GM12878 (cell line): ENCODE results near the gene DNAJA1. TPM values are rescaled to one million over a fixed set of nuclear protein-coding genes. Genes with fewer than 3 reads are reported as not detected.

Source experiments
- ATAC-seq: fragments of 200-7000 bp; cut with Tn5 transposase; 3 replicates; pipeline ENCODE4 v1.9.1; 2020; ENCODE audit warnings: mild to moderate bottlenecking, moderate library complexity
- BruUV-seq: library from RNA; stranded (reverse); fragments of 400-500 nt; replicated peaks from 2 replicates; lab custom pipeline; 2021; lab: Mats Ljungman, UMichigan
- CTCF ChIA-PET: fragments of 300-600 bp; sonication (Branson Sonifier 250); formaldehyde crosslinking; extraction: SDS; loops from one replicate; lab custom pipeline; 2021; ENCODE audit warnings: inconsistent platforms; lab: Yijun Ruan, JAX
- POLR2A ChIA-PET: fragments of 350-600 bp; formaldehyde crosslinking; extraction: SDS; loops from one replicate; lab custom pipeline; 2021; ENCODE audit warnings: inconsistent platforms; lab: Charles Lee
- RAD21 ChIA-PET: fragments of 300-600 bp; sonication (Branson Sonifier 250); formaldehyde crosslinking; loops from one replicate; lab custom pipeline; 2023; ENCODE audit warnings: antibody characterized with exemption; ENCODE audit not compliant: unreplicated experiment; lab: Charles Lee
- SMC1A ChIA-PET: fragments of 300-600 bp; sonication (Branson Sonifier 250); formaldehyde crosslinking; loops from one replicate; lab custom pipeline; 2023; ENCODE audit not compliant: unreplicated experiment, uncharacterized antibody; lab: Charles Lee
- DNase-seq: peaks from one replicate; pipeline ENCODE4 v3.0.0-alpha.2; 2011; ENCODE audit warnings: low read depth, low spot score
- FAIRE-seq: peaks from 3 replicates; lab custom pipeline; 2011; peaks lifted over from hg19 to GRCh38; lab: Jason Lieb, UNC
- H2AFZ ChIP-seq: 2 replicates; pipeline ENCODE4 v1.6.0; 2011; ENCODE audit warnings: low read depth, low read length, control low read depth; ENCODE audit not compliant: control insufficient read depth
- H3K27ac ChIP-seq: 2 replicates; pipeline ENCODE4 v1.5.1; 2011; ENCODE audit warnings: control low read depth; ENCODE audit not compliant: control insufficient read depth, insufficient read depth
- H3K27me3 ChIP-seq, 2 experiments: replicated peaks in 1 of 2; 2 replicates each; pipeline versions ENCODE4 v1.6.0 to v1.6.1; 2011; ENCODE audit warnings: low read length in 1 of 2; ENCODE audit not compliant: control insufficient read depth in 2 of 2, insufficient read depth in 2 of 2
- H3K36me3 ChIP-seq, 2 experiments: 2 replicates each; pipeline ENCODE4 v1.5.1; 2011; ENCODE audit warnings: low read length in 1 of 2; ENCODE audit not compliant: control insufficient read depth in 2 of 2, insufficient read depth in 2 of 2
- H3K4me1 ChIP-seq: 2 replicates; pipeline ENCODE4 v1.6.1; 2011; ENCODE audit warnings: mild to moderate bottlenecking, low read length, moderate library complexity, mixed read lengths; ENCODE audit not compliant: control insufficient read depth, insufficient read depth
- H3K4me2 ChIP-seq: 2 replicates; pipeline ENCODE4 v1.6.0; 2011; ENCODE audit warnings: control low read depth; ENCODE audit not compliant: control insufficient read depth, insufficient read depth
- H3K4me3 ChIP-seq: fragments of 200-600 bp; sonication (generic); 2 replicates; pipeline ENCODE4 v1.5.1; 2016
- H3K79me2 ChIP-seq: 2 replicates; pipeline ENCODE4 v1.6.0; 2011; ENCODE audit warnings: low read length; ENCODE audit not compliant: control insufficient read depth, insufficient read depth
- H3K9ac ChIP-seq: 2 replicates; pipeline ENCODE4 v1.8.0; 2011; ENCODE audit warnings: low read length, control low read depth, mixed read lengths; ENCODE audit not compliant: control insufficient read depth, insufficient read depth
- H3K9me3 ChIP-seq: replicated peaks from 3 replicates; pipeline ENCODE4 v1.5.1; 2011; ENCODE audit warnings: mild to moderate bottlenecking, low read length; ENCODE audit not compliant: control insufficient read depth, insufficient read depth
- H4K20me1 ChIP-seq: 2 replicates; pipeline ENCODE4 v1.6.0; 2011; ENCODE audit not compliant: control insufficient read depth, insufficient read depth
- CHD4 ChIP-seq: fragments of 200-600 bp; sonication (generic); IDR thresholded peaks from 2 replicates; pipeline ENCODE4 v1.6.1; 2016; ENCODE audit warnings: mild to moderate bottlenecking
- DPF2 ChIP-seq: fragments of 450-650 bp; IDR thresholded peaks from 2 replicates; pipeline ENCODE4 v1.6.1; 2017; ENCODE audit warnings: mild to moderate bottlenecking
- E2F4 ChIP-seq: IDR thresholded peaks from 2 replicates; pipeline ENCODE4 v1.6.1; 2012; ENCODE audit warnings: low read depth, low read length, improper control_type of control experiment
- E4F1 ChIP-seq: fragments of 450-650 bp; IDR thresholded peaks from 2 replicates; pipeline ENCODE4 v1.6.1; 2018; ENCODE audit warnings: borderline replicate concordance, mild to moderate bottlenecking; ENCODE audit not compliant: partially characterized antibody
- FOXK2 ChIP-seq: fragments of 450-650 bp; IDR thresholded peaks from 2 replicates; pipeline ENCODE4 v1.6.1; 2017; ENCODE audit warnings: mild to moderate bottlenecking, moderate library complexity
- NBN ChIP-seq: fragments of 450-650 bp; IDR thresholded peaks from 2 replicates; pipeline ENCODE4 v1.6.1; 2016
- NFXL1 ChIP-seq: fragments of 450-650 bp; IDR thresholded peaks from 2 replicates; pipeline ENCODE4 v1.6.1; 2017; ENCODE audit warnings: antibody characterized with exemption, mild to moderate bottlenecking, borderline replicate concordance
- NKRF ChIP-seq: fragments of 450-650 bp; conservative IDR thresholded peaks from 2 replicates; pipeline ENCODE4 v1.6.1; 2017; ENCODE audit warnings: mild to moderate bottlenecking, moderate library complexity
- NRF1 ChIP-seq: conservative IDR thresholded peaks from 2 replicates; pipeline ENCODE4 v1.6.1; 2011; ENCODE audit warnings: mild to moderate bottlenecking, low read depth, low read length, improper control_type of control experiment
- PAX5 ChIP-seq: IDR thresholded peaks from 2 replicates; pipeline ENCODE4 v1.6.1; 2011; ENCODE audit warnings: low read depth, low read length, borderline replicate concordance
- RAD51 ChIP-seq: fragments of 450-650 bp; IDR thresholded peaks from 2 replicates; pipeline ENCODE4 v1.6.1; 2016; ENCODE audit warnings: moderate library complexity, mild to moderate bottlenecking, inconsistent platforms
- RUNX3 ChIP-seq: IDR thresholded peaks from 2 replicates; pipeline ENCODE4 v1.6.1; 2012; ENCODE audit warnings: low read length, inconsistent platforms
- TAF1 ChIP-seq: IDR thresholded peaks from 2 replicates; pipeline ENCODE4 v1.6.1; 2011; ENCODE audit warnings: mild to moderate bottlenecking, low read depth, low read length, borderline replicate concordance
- ZNF217 ChIP-seq: fragments of 450-650 bp; IDR thresholded peaks from 2 replicates; pipeline ENCODE4 v1.6.1; 2017; ENCODE audit warnings: antibody characterized with exemption, mild to moderate bottlenecking
- ZSCAN29 ChIP-seq: fragments of 450-650 bp; IDR thresholded peaks from 2 replicates; pipeline ENCODE4 v1.6.1; 2017; ENCODE audit warnings: mild to moderate bottlenecking, moderate library complexity
- WGBS: methylation state at CpG from one replicate; pipeline ENCODE4 v1.1.6; 2016; ENCODE audit warnings: low lambda C conversion rate; ENCODE audit not compliant: insufficient replicate concordance, insufficient coverage; ENCODE audit errors: missing lambda C conversion rate; 5-methylcytosine and 5-hydroxymethylcytosine counted together
- in situ Hi-C: fragments of 300-500 bp; cut with MboI; formaldehyde crosslinking; loops from 9 replicates; pipeline ENCODE4 v1.14.3; 2018; ENCODE audit warnings: mixed read lengths
- intact Hi-C: fragments of 100-400 bp; cut with micrococcal nuclease; formaldehyde crosslinking; loops from one replicate; pipeline ENCODE4 v1.14.2; 2022; ENCODE audit not compliant: unreplicated experiment
- polyA plus RNA-seq, 11 experiments: library from polyadenylated mRNA; depleted of rRNA in 4 of 11; unstranded in 6 of 11; stranded (reverse) in 5 of 11; fragments of >200 nt; fragmentation: Nextera tagmentation in 4 of 11; fragmentation: Illumina TruSeq in 1 of 11; extraction: Ambion mirVana in 4 of 11; extraction: Trizol in 1 of 11; gene quantifications; 1 replicate in 1 of 11; 2 replicates in 10 of 11; pipeline versions ENCODE4 v1.2.1 to v1.2.3, GENCODE V29; 2011 to 2016; ENCODE audit warnings: inconsistent platforms in 2 of 11, missing spikeins in 2 of 11, low read depth in 1 of 11
- total RNA-seq, 4 experiments: library from RNA; depleted of rRNA in 3 of 4; stranded (reverse); fragments of >200 nt in 3 of 4; fragmentation: Illumina TruSeq in 1 of 4; extraction: Trizol in 1 of 4; gene quantifications; 2 replicates each; pipeline versions ENCODE4 v1.2.1 to v1.2.3, GENCODE V29; 2013 to 2021

The DNAJA1 gene
- total and polyA plus RNA-seq, 10 of the 15 experiments (the other 5 are each of a cell fraction or from before 2014, with no cell fraction given) = 69.7 to 206 (median 146) TPM

GRCh38 chr9:33042473-33042872 lies 17.4 kb downstream of the DNAJA1 start:
- in situ Hi-C loops = no loop called here
- SMC1A ChIA-PET = interaction anchor here (4.0 kb wide), 1 partner anchor 14 kb away, joined by 10 read pairs; no protein-coding TSS in a partner anchor
- no peak for DNase-seq
- no peak overlapping the region for H3K27ac ChIP-seq
- no peak overlapping the region for H2AFZ ChIP-seq
- FAIRE-seq = no peak
- POLR2A ChIA-PET = interaction anchor here (1.0 to 1.5 kb wide), 2 partner anchors 14 to 17 kb away, joined by 3 to 6 read pairs; partner anchors contain the start of gene DNAJA1
- no peak overlapping the region for H3K4me3 ChIP-seq
- ATAC-seq = no peak
- 91% methylated on average over 8 of the region's 8 CpGs for WGBS
- no peaks in the 10 kb centered on the region for H3K27me3 ChIP-seq
- TF ChIP-seq RUNX3 (no peak), E4F1 (no peak), FOXK2 (no peak), TAF1 (no peak), NRF1 (no peak), NKRF (no peak), ZNF217 (no peak), NFXL1 (no peak), RAD51 (no peak), PAX5 (no peak), CHD4 (no peak), DPF2 (no peak), E2F4 (no peak), NBN (no peak), ZSCAN29 (no peak)
- RAD21 ChIA-PET = no interaction called here
- H3K4me2 ChIP-seq = no peak overlapping the region
- no TSS peak for BruUV-seq
- H3K9ac ChIP-seq = no peak overlapping the region
- CTCF ChIA-PET = no interaction called here
- H3K9me3 ChIP-seq = no peaks in the 10 kb centered on the region
- peaks cover 1 to 15% of the 10 kb centered on the region in 2 experiments for H3K36me3 ChIP-seq
- H3K4me1 ChIP-seq = peaks cover 6% of the 10 kb centered on the region
- no peaks in the 10 kb centered on the region for H4K20me1 ChIP-seq
- H3K79me2 ChIP-seq = no peaks in the 10 kb centered on the region
- intact Hi-C loops = no loop called here
